ENCODE measurements around the gene PSG6.
"Not testable (repeated sequence)": the region's sequence is repeated elsewhere in the genome, so short reads cannot be mapped to it uniquely, and the experiment has no call there.

The PSG6 gene

GRCh38 chr19:42853231-42853630, 64.5 kb downstream of the PSG6 start:
- DNase-seq (ENCODE audit: low read depth in 2 of 3, low spot score in 1 of 3) = not testable (repeated sequence)

- DNase-seq (ENCODE audit: low read depth in 2 of 3, low spot score in 1 of 3) = not testable (repeated sequence)
These were observed 64.9 kb downstream of the PSG6 start for GRCh38 chr19:42852821-42853220.

Data from stimulated activated CD4-positive, alpha-beta T cell treated with anti-CD3 and anti-CD28 coated beads, Interleukin-12 subunit alpha, Interleukin-12 subunit beta, amount 100 ng/mL, for 48 hours (primary cell).